Upper lobe of left lung (tissue), 6 donors: ENCODE results near the gene NAT9. TPM values are rescaled to one million over a fixed set of nuclear protein-coding genes. Genes with fewer than 3 reads are reported as not detected.

ENCODE experiments used
- ATAC-seq, 2 donors: fragments of 200-7000 bp; cut with Tn5 transposase; one replicate each; pipeline ENCODE4 v1.9.1; 2022; ENCODE audit warnings: mild to moderate bottlenecking in 2 of 2, moderate library complexity in 2 of 2; ENCODE audit not compliant: low FRiP score in 2 of 2
- DNase-seq, 2 donors: peaks; one replicate each; pipeline ENCODE4 v3.0.0-alpha.2; 2019 to 2020
- H3K27ac ChIP-seq, 4 donors: fragments of 200-600 bp; sonication (generic); one replicate each; pipeline ENCODE4 v1.5.1; 2016 to 2019
- H3K27me3 ChIP-seq, 4 donors: fragments of 200-600 bp; sonication (generic); one replicate each; pipeline ENCODE4 v1.5.1; 2017 to 2019
- H3K36me3 ChIP-seq, 4 donors: fragments of 200-600 bp; sonication (generic); one replicate each; pipeline ENCODE4 v1.5.1; 2016 to 2019
- H3K4me1 ChIP-seq, 4 donors: fragments of 200-600 bp; sonication (generic); one replicate each; pipeline ENCODE4 v1.5.1; 2018 to 2019
- H3K4me3 ChIP-seq, 4 donors: fragments of 200-600 bp; sonication (generic); one replicate each; pipeline ENCODE4 v1.5.1; 2017 to 2019; ENCODE audit warnings: mild to moderate bottlenecking in 2 of 4, moderate library complexity in 1 of 4
- H3K9me3 ChIP-seq, 4 donors: fragments of 200-600 bp; sonication (generic); one replicate each; pipeline ENCODE4 v1.5.1; 2018 to 2019
- CTCF ChIP-seq, 6 experiments: fragments of 450-650 bp in 4 of 6; fragments of 200-600 bp in 2 of 6; sonication (generic) in 2 of 6; IDR thresholded peaks; one replicate each; pipeline ENCODE4 v1.5.1; 2016 to 2019; ENCODE audit warnings: antibody characterized with exemption in 6 of 6
- EP300 ChIP-seq, 4 donors: sonication (generic); formaldehyde crosslinking; IDR thresholded peaks; one replicate each; pipeline ENCODE4 v1.5.1; 2017; ENCODE audit warnings: antibody characterized with exemption in 4 of 4, control low read depth in 2 of 4
- POLR2A ChIP-seq, 4 donors: fragments of 450-650 bp; IDR thresholded peaks; one replicate each; pipeline ENCODE4 v1.5.1; 2016 to 2017; ENCODE audit warnings: antibody characterized with exemption in 4 of 4, mild to moderate bottlenecking in 2 of 4
- POLR2AphosphoS5 ChIP-seq, 2 donors: sonication (generic); formaldehyde crosslinking; IDR thresholded peaks; one replicate each; pipeline ENCODE4 v1.5.1; 2017; ENCODE audit warnings: antibody characterized with exemption in 2 of 2
- WGBS, 2 donors: methylation state at CpG; one replicate each; pipeline ENCODE4 v1.1.5; 2017 to 2018; 5-methylcytosine and 5-hydroxymethylcytosine counted together
- total RNA-seq, 6 donors: library from RNA; depleted of rRNA in 4 of 6; stranded (reverse); fragments of >200 nt in 4 of 6; gene quantifications; one replicate each; pipeline versions ENCODE4 v1.1.0 to v1.2.1, GENCODE V29; 2016 to 2021
- donor health status: DM: no; HTN: no; CAD: no; lungs with moderate emphysema.
- donor health status: DM: no; HTN: yes; CAD: no; lungs with severe emphysema.

Gene NAT9
- total RNA-seq, 6 donors from 2014 or later, result 16.1 to 78.6 (median 41.7) TPM

DNA sequence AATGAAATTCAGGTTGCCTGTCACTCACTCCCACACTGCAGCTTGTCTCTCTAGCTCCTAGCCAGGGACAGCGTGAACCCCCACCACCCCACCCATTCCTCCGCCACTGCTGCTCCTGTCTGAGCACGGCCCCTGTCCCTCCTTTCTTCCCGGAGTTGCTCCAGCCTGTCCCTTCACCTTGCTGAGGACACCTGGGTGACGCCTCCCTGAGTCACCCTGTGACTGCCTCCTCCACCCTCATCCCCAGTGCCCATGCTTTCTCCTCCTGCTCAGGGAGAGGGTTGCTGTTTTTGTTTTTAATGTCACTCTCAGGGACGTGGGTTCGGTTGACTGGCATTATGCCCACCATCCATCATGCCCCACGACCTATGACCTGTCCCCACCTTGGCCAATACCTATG is 25.8 kb upstream of the NAT9 start:
- Histone ChIP-seq H3K9me3 (no peaks in the 10 kb centered on the region), H3K27me3 (no peaks in the 10 kb centered on the region), H3K27ac (no peak overlapping the region), H3K4me1 (peaks cover 0 to 26% (median 10%) of the 10 kb centered on the region in 4 donors), H3K4me3 (no peak overlapping the region), H3K36me3 (peaks cover 0 to 62% (median 44%) of the 10 kb centered on the region in 4 donors)
- ATAC-seq (no peak), DNase-seq (no peak)
- 71 to 90% methylated on average over 8 of the region's 8 CpGs for WGBS, 2 donors
- no peak for TF ChIP-seq EP300 (IDR thresholded peaks at IDR 0.05)
- no peak for TF ChIP-seq CTCF (IDR thresholded peaks at IDR 0.05)
- TF ChIP-seq POLR2AphosphoS5 (IDR thresholded peaks at IDR 0.05), result no peak
- TF ChIP-seq POLR2A (IDR thresholded peaks at IDR 0.05), result no peak

- Histone ChIP-seq H3K27ac (no peak overlapping the region), H3K36me3 (peaks cover 5 to 75% (median 53%) of the 10 kb centered on the region in 4 donors), H3K27me3 (no peaks in the 10 kb centered on the region), H3K4me3 (no peak overlapping the region), H3K9me3 (no peaks in the 10 kb centered on the region), H3K4me1 (peaks cover 0 to 14% (median 3%) of the 10 kb centered on the region in 4 donors)
- ATAC-seq (no peak), DNase-seq (no peak)
- no peak for TF ChIP-seq CTCF (IDR thresholded peaks at IDR 0.05)
- no peak for TF ChIP-seq EP300 (IDR thresholded peaks at IDR 0.05)
- no peak for TF ChIP-seq POLR2A (IDR thresholded peaks at IDR 0.05)
- TF ChIP-seq POLR2AphosphoS5 (IDR thresholded peaks at IDR 0.05), result no peak
- WGBS, 2 donors, result 86 to 89% methylated on average over 7 of the region's 7 CpGs
Measured at GRCh38 chr17:74800531-74800930, 24.4 kb upstream of the NAT9 start.

GRCh38 chr17:74799097-74799496 is 23.0 kb upstream of the NAT9 start:
- Histone ChIP-seq H3K27ac (no peak overlapping the region), H3K9me3 (no peaks in the 10 kb centered on the region), H3K36me3 (peaks cover 7 to 90% (median 66%) of the 10 kb centered on the region in 4 donors), H3K4me1 (peaks cover 0 to under 1% (median 0%) of the 10 kb centered on the region in 4 donors), H3K27me3 (no peaks in the 10 kb centered on the region), H3K4me3 (no peak overlapping the region)
- TF ChIP-seq EP300 (IDR thresholded peaks at IDR 0.05), result no peak
- no peak for TF ChIP-seq POLR2AphosphoS5 (IDR thresholded peaks at IDR 0.05)
- TF ChIP-seq POLR2A (IDR thresholded peaks at IDR 0.05), result no peak
- TF ChIP-seq CTCF (IDR thresholded peaks at IDR 0.05), result no peak
- DNase-seq (peak in 1 of 2 donors; percentile 54), ATAC-seq (peak in 1 of 2 donors; percentile 9)
- WGBS, 2 donors, result 97 to 99% methylated on average over 12 to 14 of the region's 14 CpGs

DNA sequence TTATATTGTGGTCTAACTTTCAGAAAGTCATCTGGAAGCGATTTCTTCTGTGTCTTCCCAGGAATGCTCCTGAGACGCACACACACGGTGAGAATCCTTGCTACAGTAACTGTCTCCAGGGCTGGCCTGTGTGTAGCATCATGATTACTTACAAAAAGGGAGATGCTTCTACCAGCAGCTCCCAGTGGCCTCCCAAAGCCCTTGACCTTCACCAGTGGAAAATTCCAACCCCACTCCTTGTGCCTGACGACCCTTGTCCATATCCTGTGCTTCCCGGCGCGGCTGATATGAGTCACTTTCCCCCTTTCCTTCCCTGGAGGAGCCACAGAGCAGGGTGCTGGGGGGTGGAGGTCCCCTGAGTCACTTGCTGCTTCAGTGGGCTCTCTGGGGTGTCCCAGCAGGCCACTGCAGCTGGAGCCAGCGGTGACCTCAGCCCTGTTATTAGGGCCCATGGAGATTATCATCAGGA is 22.1 kb upstream of the NAT9 start:
- H3K4me3 ChIP-seq, result no peak overlapping the region
- H3K36me3 ChIP-seq, result peaks cover 7 to 95% (median 67%) of the 10 kb centered on the region in 4 donors
- H3K4me1 ChIP-seq, result no peaks in the 10 kb centered on the region
- ATAC-seq, result no peak
- TF ChIP-seq POLR2A (IDR thresholded peaks at IDR 0.05) (no peak), POLR2AphosphoS5 (IDR thresholded peaks at IDR 0.05) (no peak), EP300 (IDR thresholded peaks at IDR 0.05) (no peak), CTCF (IDR thresholded peaks at IDR 0.05) (no peak)
- no peak overlapping the region for H3K27ac ChIP-seq
- no peaks in the 10 kb centered on the region for H3K27me3 ChIP-seq
- H3K9me3 ChIP-seq, result no peaks in the 10 kb centered on the region
- WGBS, 2 donors, result 86 to 95% methylated on average over 4 to 8 of the region's 8 CpGs
- no peak for DNase-seq

DNA sequence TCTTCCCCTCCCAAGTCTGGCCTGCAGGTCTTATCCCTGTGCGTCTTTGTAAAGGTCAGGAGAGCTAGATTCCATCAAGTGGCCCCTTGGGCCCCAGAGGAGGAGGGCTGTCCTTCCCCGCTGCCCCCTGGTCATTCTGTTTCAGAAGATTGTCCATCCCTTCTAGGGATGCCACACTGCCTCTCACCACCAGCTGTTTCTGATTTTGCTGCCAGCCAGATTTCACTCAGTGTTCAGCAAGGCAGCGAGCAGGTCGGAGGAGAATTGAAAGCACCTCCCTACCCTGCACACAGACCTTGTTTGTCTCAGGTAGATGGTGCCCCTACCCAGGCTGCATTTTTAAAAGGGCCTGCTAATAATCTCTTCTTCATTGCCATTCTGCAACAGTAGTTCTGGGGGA is 21.7 kb upstream of the NAT9 start:
- ATAC-seq, result no peak
- no peak overlapping the region for H3K4me3 ChIP-seq
- H3K27ac ChIP-seq, result no peak overlapping the region
- 95 to 96% methylated on average over 4 of the region's 4 CpGs for WGBS, 2 donors
- TF ChIP-seq EP300 (IDR thresholded peaks at IDR 0.05) (no peak), POLR2A (IDR thresholded peaks at IDR 0.05) (no peak), POLR2AphosphoS5 (IDR thresholded peaks at IDR 0.05) (no peak), CTCF (IDR thresholded peaks at IDR 0.05) (no peak)
- DNase-seq, result no peak
- no peaks in the 10 kb centered on the region for H3K9me3 ChIP-seq
- H3K36me3 ChIP-seq, result peaks cover 7 to 95% (median 68%) of the 10 kb centered on the region in 4 donors
- no peaks in the 10 kb centered on the region for H3K27me3 ChIP-seq
- no peaks in the 10 kb centered on the region for H3K4me1 ChIP-seq
